ENCODE measurements around the gene HECTD4.

The HECTD4 gene

DNA sequence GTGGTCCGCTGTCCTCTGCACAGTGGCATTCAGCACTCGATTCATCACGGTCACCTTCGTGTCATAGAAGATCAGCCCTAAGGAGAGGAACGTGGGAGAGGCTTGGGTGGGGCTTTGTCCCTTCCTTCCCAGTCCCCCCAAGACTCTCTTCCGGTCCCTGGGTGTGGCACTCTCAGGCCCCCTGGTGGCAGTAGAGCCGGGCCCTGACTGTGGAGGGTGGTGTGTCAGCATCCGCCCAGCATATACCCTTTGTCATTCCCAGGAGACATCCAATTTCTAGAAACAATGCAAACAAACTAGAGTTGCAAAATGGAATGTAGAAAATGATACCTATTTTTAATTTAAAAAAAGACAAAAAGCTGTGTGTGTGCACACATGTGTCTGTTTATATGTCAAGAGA, 211.9 kb downstream of the HECTD4 start:
- peak; percentile 34 for DNase-seq (ENCODE audit: low read depth)
- H3K4me3 ChIP-seq (ENCODE audit: control insufficient read depth, low read depth, low read length) = no peak overlapping the region
- TF ChIP-seq, protein P1, sequence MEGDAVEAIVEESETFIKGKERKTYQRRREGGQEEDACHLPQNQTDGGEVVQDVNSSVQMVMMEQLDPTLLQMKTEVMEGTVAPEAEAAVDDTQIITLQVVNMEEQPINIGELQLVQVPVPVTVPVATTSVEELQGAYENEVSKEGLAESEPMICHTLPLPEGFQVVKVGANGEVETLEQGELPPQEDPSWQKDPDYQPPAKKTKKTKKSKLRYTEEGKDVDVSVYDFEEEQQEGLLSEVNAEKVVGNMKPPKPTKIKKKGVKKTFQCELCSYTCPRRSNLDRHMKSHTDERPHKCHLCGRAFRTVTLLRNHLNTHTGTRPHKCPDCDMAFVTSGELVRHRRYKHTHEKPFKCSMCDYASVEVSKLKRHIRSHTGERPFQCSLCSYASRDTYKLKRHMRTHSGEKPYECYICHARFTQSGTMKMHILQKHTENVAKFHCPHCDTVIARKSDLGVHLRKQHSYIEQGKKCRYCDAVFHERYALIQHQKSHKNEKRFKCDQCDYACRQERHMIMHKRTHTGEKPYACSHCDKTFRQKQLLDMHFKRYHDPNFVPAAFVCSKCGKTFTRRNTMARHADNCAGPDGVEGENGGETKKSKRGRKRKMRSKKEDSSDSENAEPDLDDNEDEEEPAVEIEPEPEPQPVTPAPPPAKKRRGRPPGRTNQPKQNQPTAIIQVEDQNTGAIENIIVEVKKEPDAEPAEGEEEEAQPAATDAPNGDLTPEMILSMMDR (conservative IDR thresholded peaks at IDR 0.05; ENCODE audit: control insufficient read depth, insufficient read depth, low read depth, low read length) = peak; percentile 41

GRCh38 chr12:112169966-112170365, 212.3 kb downstream of the HECTD4 start:
- no peak overlapping the region for H3K4me3 ChIP-seq (ENCODE audit: control insufficient read depth, low read depth, low read length)
- TF ChIP-seq, protein P1 (conservative IDR thresholded peaks at IDR 0.05; ENCODE audit: control insufficient read depth, insufficient read depth, low read depth, low read length) = no peak
- DNase-seq (ENCODE audit: low read depth) = no peak

- TF ChIP-seq, protein P1 (conservative IDR thresholded peaks at IDR 0.05; ENCODE audit: control insufficient read depth, insufficient read depth, low read depth, low read length) = no peak
- DNase-seq (ENCODE audit: low read depth) = no peak
- H3K4me3 ChIP-seq (ENCODE audit: control insufficient read depth, low read depth, low read length) = no peak overlapping the region
Measured at GRCh38 chr12:112169161-112169872, 212.9 kb downstream of the HECTD4 start.

DNA sequence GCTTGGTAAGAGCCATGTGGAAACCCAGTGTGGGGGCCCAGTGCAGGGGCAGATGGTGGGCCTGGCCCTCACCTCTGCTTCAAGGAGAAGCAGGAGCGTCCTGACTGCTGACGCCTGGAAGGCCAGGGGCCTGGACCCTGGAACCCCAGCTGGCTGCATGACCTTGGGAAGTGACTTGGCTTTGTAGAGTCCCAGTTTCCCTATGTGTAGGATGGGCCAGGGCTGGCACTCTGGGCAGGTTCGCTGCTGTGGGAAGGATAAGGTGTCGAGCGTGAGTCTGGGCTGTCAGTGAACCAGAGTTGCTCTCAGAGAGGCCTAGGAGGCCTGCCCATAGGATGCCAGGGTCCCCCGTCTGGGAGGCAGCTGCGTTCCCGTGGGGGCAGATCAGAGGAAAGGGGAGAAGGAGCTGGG, 213.7 kb downstream of the HECTD4 start:
- H3K4me3 ChIP-seq (ENCODE audit: control insufficient read depth, low read depth, low read length) = no peak overlapping the region
- DNase-seq (ENCODE audit: low read depth) = no peak
- TF ChIP-seq, protein P1 (conservative IDR thresholded peaks at IDR 0.05; ENCODE audit: control insufficient read depth, insufficient read depth, low read depth, low read length) = no peak

- TF ChIP-seq, protein P1 (conservative IDR thresholded peaks at IDR 0.05; ENCODE audit: control insufficient read depth, insufficient read depth, low read depth, low read length) = no peak
- no peak overlapping the region for H3K4me3 ChIP-seq (ENCODE audit: control insufficient read depth, low read depth, low read length)
- DNase-seq (ENCODE audit: low read depth) = no peak
Measured at GRCh38 chr12:112167718-112168525, 214.3 kb downstream of the HECTD4 start.

DNA sequence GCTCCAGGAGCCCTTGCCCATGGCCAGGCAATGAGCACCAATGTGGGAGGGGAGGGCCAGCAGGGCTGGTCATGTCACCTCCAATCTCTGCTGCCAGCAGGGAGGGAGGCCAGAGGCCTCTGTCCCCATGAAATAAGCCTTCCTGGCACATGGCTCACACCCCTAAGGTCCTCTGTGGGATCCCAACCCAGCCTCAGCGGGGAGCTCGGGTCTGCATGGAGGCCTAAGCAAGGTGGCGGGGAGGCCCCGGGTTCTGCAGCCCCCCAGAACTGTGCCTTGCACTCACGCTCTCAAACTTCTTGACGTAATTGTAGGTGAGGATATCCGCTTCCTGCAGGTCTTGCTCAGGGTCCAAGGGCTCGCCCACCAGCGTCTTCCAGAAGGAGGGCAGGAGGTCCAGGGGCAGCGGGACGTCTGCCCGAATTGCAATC, 215.2 kb downstream of the HECTD4 start:
- DNase-seq (ENCODE audit: low read depth) = no peak
- TF ChIP-seq, protein P1 (conservative IDR thresholded peaks at IDR 0.05; ENCODE audit: control insufficient read depth, insufficient read depth, low read depth, low read length) = no peak
- H3K4me3 ChIP-seq (ENCODE audit: control insufficient read depth, low read depth, low read length) = no peak overlapping the region

Data from fibroblast of mammary gland (primary cell).